K562 (cell line): ENCODE measurements around the gene BCO1. TPM values are rescaled to one million over a fixed set of nuclear protein-coding genes. Genes with fewer than 3 reads are reported as not detected.

ENCODE experiments used
- ATAC-seq: fragments of 200-7000 bp; cut with Tn5 transposase; 3 replicates; pipeline ENCODE4 v1.9.1; 2020; ENCODE audit warnings: moderate library complexity
- BruUV-seq: library from RNA; stranded (reverse); fragments of 400-500 nt; replicated peaks from 2 replicates; lab custom pipeline; 2021; lab: Mats Ljungman, UMichigan
- CTCF ChIA-PET: fragments of 300-600 bp; formaldehyde crosslinking; extraction: SDS; loops from one replicate; lab custom pipeline; 2021; ENCODE audit warnings: low intra/inter-chr PET ratio; lab: Yijun Ruan, JAX
- POLR2A ChIA-PET: fragments of 300-600, 350-650 bp; sonication (Branson Sonifier 250); formaldehyde crosslinking; extraction: SDS; loops from one replicate; lab custom pipeline; 2021; ENCODE audit warnings: antibody characterized with exemption, inconsistent platforms; lab: Yijun Ruan, JAX
- DNase-seq, 4 experiments: peaks; one replicate each; pipeline versions ENCODE4 v3.0.0 to v3.0.0-alpha.2; 2011 to 2018; ENCODE audit warnings: low spot score in 3 of 4, mixed read lengths in 3 of 4; ENCODE audit errors: extremely low read depth in 1 of 4
- FAIRE-seq: peaks from 2 replicates; lab custom pipeline; 2011; peaks lifted over from hg19 to GRCh38; lab: Jason Lieb, UNC
- H2AFZ ChIP-seq: 2 replicates; pipeline ENCODE4 v1.6.0; 2011; ENCODE audit warnings: low read depth, low read length, control low read depth, inconsistent platforms
- H3K27ac ChIP-seq: fragments of 200-600 bp; 3 replicates; pipeline ENCODE4 v1.8.0; 2011; ENCODE audit warnings: low read depth, mild to moderate bottlenecking, control low read depth, inconsistent platforms, low read length, moderate library complexity, mixed read lengths; ENCODE audit errors: extremely low read depth
- H3K27me3 ChIP-seq, 2 experiments: fragments of 300-600 bp in 1 of 2; 2 replicates in 1 of 2; 3 replicates in 1 of 2; pipeline versions ENCODE4 v1.6.0 to v1.8.0; 2011; ENCODE audit warnings: inconsistent platforms in 2 of 2, low read length in 2 of 2, mild to moderate bottlenecking in 1 of 2, mixed read lengths in 1 of 2, moderate library complexity in 1 of 2; ENCODE audit not compliant: control insufficient read depth in 2 of 2, insufficient read depth in 2 of 2
- H3K36me3 ChIP-seq: fragments of 300-600 bp; 3 replicates; pipeline ENCODE4 v1.8.0; 2011; ENCODE audit warnings: mild to moderate bottlenecking, low read length, inconsistent platforms; ENCODE audit not compliant: control insufficient read depth, insufficient read depth
- H3K4me1 ChIP-seq, 2 experiments: fragments of 200-600 bp in 1 of 2; replicated peaks in 1 of 2; 2 replicates in 1 of 2; 3 replicates in 1 of 2; pipeline versions ENCODE4 v1.5.1 to v1.8.0; 2011; ENCODE audit warnings: inconsistent platforms in 2 of 2, low read length in 2 of 2, mild to moderate bottlenecking in 1 of 2, mixed read lengths in 1 of 2, moderate library complexity in 1 of 2; ENCODE audit not compliant: control insufficient read depth in 2 of 2, insufficient read depth in 2 of 2
- H3K4me2 ChIP-seq: 2 replicates; pipeline ENCODE4 v1.6.1; 2011; ENCODE audit warnings: low read length, control low read depth, inconsistent platforms, mixed read lengths; ENCODE audit not compliant: insufficient read depth
- H3K4me3 ChIP-seq: fragments of 200-600 bp; sonication (generic), shearing (Covaris generic); 2 replicates; pipeline ENCODE4 v1.5.1; 2016; ENCODE audit warnings: control low read depth, inconsistent platforms
- H3K79me2 ChIP-seq: fragments of 200-600 bp; 3 replicates; pipeline ENCODE4 v1.8.0; 2011; ENCODE audit warnings: low read length, inconsistent platforms; ENCODE audit not compliant: control insufficient read depth, insufficient read depth
- H3K9ac ChIP-seq, 2 experiments: 2 replicates each; pipeline versions ENCODE4 v1.6.0 to v1.6.1; 2011; ENCODE audit warnings: low read depth in 2 of 2, low read length in 2 of 2, control low read depth in 1 of 2, inconsistent platforms in 1 of 2, mild to moderate bottlenecking in 1 of 2, mixed read lengths in 1 of 2; ENCODE audit not compliant: insufficient read depth in 1 of 2
- H3K9me1 ChIP-seq: one replicate; pipeline ENCODE4 v1.6.0; 2011; ENCODE audit warnings: inconsistent platforms, mild to moderate bottlenecking, low read length, moderate library complexity; ENCODE audit not compliant: control insufficient read depth, insufficient read depth
- H3K9me3 ChIP-seq: replicated peaks from 2 replicates; pipeline ENCODE4 v1.5.1; 2011; ENCODE audit warnings: low read depth, low read length, inconsistent platforms; ENCODE audit not compliant: control insufficient read depth, insufficient read depth
- H4K20me1 ChIP-seq: replicated peaks from 2 replicates; pipeline ENCODE4 v1.6.1; 2011; ENCODE audit warnings: low read length, inconsistent platforms, mixed read lengths; ENCODE audit not compliant: control insufficient read depth, insufficient read depth
- ASH1L ChIP-seq: fragments of 450-650 bp; IDR thresholded peaks from 2 replicates; pipeline ENCODE4 v1.6.1; 2018; ENCODE audit warnings: borderline replicate concordance, mild to moderate bottlenecking, low read depth; ENCODE audit not compliant: partially characterized antibody
- DNMT1 ChIP-seq: fragments of 450-650 bp; IDR thresholded peaks from 2 replicates; pipeline ENCODE4 v1.6.1; 2016; ENCODE audit warnings: antibody characterized with exemption, mild to moderate bottlenecking
- HEY1 ChIP-seq: fragments of 250-450 bp; sonication (Bioruptor Pico); IDR thresholded peaks from 2 replicates; pipeline ENCODE4 v1.5.0; 2020; ENCODE audit warnings: mild to moderate bottlenecking, moderate library complexity, borderline replicate concordance
- HIVEP1 ChIP-seq: fragments of 250-450 bp; sonication (Bioruptor Pico); IDR thresholded peaks from 2 replicates; pipeline ENCODE4 v1.4.0; 2020; ENCODE audit warnings: mild to moderate bottlenecking
- MBD2 ChIP-seq: sonication (generic); IDR thresholded peaks from 2 replicates; pipeline ENCODE4 v1.6.1; 2016; ENCODE audit warnings: low read depth, borderline replicate concordance
- SAFB2 ChIP-seq: fragments of 200-400 bp; formaldehyde crosslinking; IDR thresholded peaks from 2 replicates; pipeline ENCODE4 v1.6.1; 2018; ENCODE audit warnings: borderline replicate concordance, low read length, low read depth, moderate library complexity; ENCODE audit not compliant: severe bottlenecking
- ZNF165 ChIP-seq: fragments of 250-450 bp; sonication (Bioruptor Pico); IDR thresholded peaks from 2 replicates; pipeline ENCODE4 v1.4.0; 2020; ENCODE audit warnings: borderline replicate concordance
- WGBS: fragments of 100-300 bp; shearing (Covaris generic); methylation state at CpG from one replicate; pipeline ENCODE4 v1.1.6; 2016; ENCODE audit warnings: low coverage, mixed read lengths; ENCODE audit not compliant: insufficient coverage; ENCODE audit errors: missing lambda C conversion rate; 5-methylcytosine and 5-hydroxymethylcytosine counted together
- in situ Hi-C: fragments of 300-500 bp; cut with MboI; formaldehyde crosslinking; loops from 4 replicates; pipeline ENCODE4 v1.15.0; 2018; ENCODE audit warnings: inconsistent platforms, mixed read lengths
- intact Hi-C: fragments of 100-400 bp; cut with micrococcal nuclease; formaldehyde crosslinking; loops from 2 replicates; pipeline ENCODE4 v1.14.2; 2022
- polyA plus RNA-seq, 8 experiments: library from polyadenylated mRNA; depleted of rRNA in 4 of 8; stranded (reverse) in 5 of 8; unstranded in 3 of 8; fragments of >200 nt; fragmentation: Nextera tagmentation in 2 of 8; fragmentation: Illumina TruSeq in 1 of 8; extraction: Ambion mirVana in 2 of 8; extraction: Trizol in 1 of 8; gene quantifications; 2 replicates each; pipeline versions ENCODE4 v1.2.1 to v1.2.3, GENCODE V29; 2011 to 2014; ENCODE audit warnings: inconsistent platforms in 1 of 8, missing spikeins in 1 of 8
- total RNA-seq, 7 experiments: library from RNA; depleted of rRNA in 6 of 7; stranded (reverse); fragments of >200 nt in 6 of 7; fragmentation: Illumina TruSeq in 2 of 7; extraction: Trizol in 2 of 7; gene quantifications; 2 replicates each; pipeline versions ENCODE4 v1.2.1 to v1.2.3, GENCODE V29; 2011 to 2021; ENCODE audit warnings: low replicate concordance in 1 of 7
- TF ChIP-seq, protein P1 (sequence below), 3 experiments: IDR thresholded peaks in 2 of 3; conservative IDR thresholded peaks in 1 of 3; 2 replicates each; pipeline ENCODE4 v1.5.1; 2011 to 2012; ENCODE audit warnings: low read length in 3 of 3, mild to moderate bottlenecking in 3 of 3, control low read depth in 2 of 3, improper control_type of control experiment in 1 of 3, inconsistent platforms in 1 of 3, low read depth in 1 of 3, mixed read lengths in 1 of 3, moderate library complexity in 1 of 3; ENCODE audit not compliant: insufficient read depth in 2 of 3
- TF ChIP-seq, protein P2 (sequence below), 2 experiments: fragments of 450-650 bp in 1 of 2; sonication (generic) in 1 of 2; formaldehyde crosslinking; conservative IDR thresholded peaks; 2 replicates each; pipeline versions ENCODE4 v1.4.0 to v1.8.1; 2020 to 2022; ENCODE audit warnings: mild to moderate bottlenecking in 1 of 2, missing genetic modification reagents in 1 of 2
- TF ChIP-seq, protein P3 (sequence below): sonication (generic); formaldehyde crosslinking; IDR thresholded peaks from 2 replicates; pipeline ENCODE4 v1.8.0; 2022; ENCODE audit warnings: mild to moderate bottlenecking, missing genetic modification reagents
- TF ChIP-seq, protein P4 (sequence below): sonication (generic); formaldehyde crosslinking; IDR thresholded peaks from 2 replicates; pipeline ENCODE4 v1.8.0; 2022; ENCODE audit warnings: missing genetic modification reagents, mild to moderate bottlenecking, moderate library complexity, borderline replicate concordance
- TF ChIP-seq, protein P5 (sequence below): sonication (generic); formaldehyde crosslinking; IDR thresholded peaks from 2 replicates; pipeline ENCODE4 v1.8.1; 2023; ENCODE audit warnings: mild to moderate bottlenecking, missing genetic modification reagents

The BCO1 gene
- total and polyA plus RNA-seq, 9 of the 15 experiments (the other 6 are each of a cell fraction or from before 2014, with no cell fraction given): not detected

DNA sequence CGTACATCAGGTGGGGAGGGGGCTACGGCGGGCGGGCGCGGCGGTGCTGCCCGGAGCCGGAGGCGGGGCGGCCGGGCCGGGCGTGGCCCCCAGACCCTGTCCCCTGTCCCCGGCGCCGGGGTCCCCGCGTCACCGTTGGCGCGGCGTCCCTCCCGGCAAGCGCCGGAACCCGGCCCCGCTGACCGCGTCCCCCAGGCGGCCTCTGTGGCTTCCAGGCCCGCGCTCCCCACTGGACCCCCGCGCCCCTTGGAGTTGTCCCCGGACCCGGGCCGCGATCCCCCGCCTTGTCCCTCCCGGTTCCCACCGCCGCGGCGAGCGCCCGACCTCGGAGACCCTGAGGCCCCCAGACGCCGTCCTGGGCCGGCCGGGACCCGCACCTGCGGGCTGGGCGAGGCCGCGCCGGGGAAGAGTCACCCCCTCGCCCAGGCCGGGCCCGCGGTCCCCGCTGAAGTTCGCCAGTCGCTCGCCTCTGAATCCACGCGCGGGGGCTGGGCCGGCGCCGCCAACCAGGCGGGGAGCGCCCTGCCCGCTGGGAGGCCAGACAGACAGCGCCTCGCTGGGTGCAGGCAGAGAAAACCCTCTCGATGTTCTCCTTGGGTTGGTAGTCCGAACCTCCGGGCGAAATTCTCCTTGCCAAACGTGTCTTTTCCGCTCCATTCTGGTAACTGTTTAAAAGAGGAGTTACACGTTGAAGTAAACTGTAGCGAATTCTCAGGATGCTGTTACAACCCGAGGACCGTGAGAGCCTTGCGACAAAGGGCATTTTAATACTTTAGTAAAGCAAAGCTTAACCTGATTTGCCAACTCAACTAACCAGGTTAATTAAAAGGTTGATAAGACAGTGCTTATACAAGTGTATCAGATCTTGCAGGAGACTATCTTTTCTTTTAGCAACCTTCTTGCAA is 77.0 kb downstream of the BCO1 start (continued):
- no peak for TF ChIP-seq HIVEP1 (CRISPR knock-in tag)

DNA sequence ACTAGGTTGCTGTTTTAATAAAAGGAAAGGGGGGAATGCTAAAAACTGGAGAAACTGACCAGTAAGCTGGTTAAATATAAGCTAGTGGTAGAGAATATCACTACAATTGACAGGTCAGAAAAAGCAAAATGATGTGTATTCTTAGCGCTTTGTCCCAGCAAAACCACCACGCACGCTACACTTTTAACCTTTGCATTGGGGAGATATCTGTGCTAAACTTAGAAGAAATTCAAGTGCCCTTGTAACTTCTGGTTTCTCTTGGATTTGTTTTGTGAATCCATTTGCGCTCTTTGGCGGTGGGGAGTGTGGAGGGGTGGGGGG is 77.6 kb downstream of the BCO1 start:
- H3K4me3 ChIP-seq: peak overlapping the region; percentile 80
- H3K36me3 ChIP-seq: peaks cover 4% of the 10 kb centered on the region; the same call in 2 of the 3 replicates
- FAIRE-seq: no peak
- BruUV-seq: no TSS peak
- no peaks in the 10 kb centered on the region for H3K9me3 ChIP-seq
- CTCF ChIA-PET: no interaction called here
- POLR2A ChIA-PET: interaction anchor here (0.8 to 1.0 kb wide), 2 partner anchors 11 to 29 kb away, joined by 3 read pairs; no protein-coding TSS in a partner anchor
- 62% methylated on average over 5 of the region's 5 CpGs for WGBS
- H3K27me3 ChIP-seq: no peaks in the 10 kb centered on the region
- H3K4me2 ChIP-seq: peak overlapping the region; percentile 97
- peak overlapping the region in 1 of 2 experiments; percentile 82; a peak in 1 of 4 replicates for H3K9ac ChIP-seq
- in situ Hi-C loops: no loop called here
- H3K4me1 ChIP-seq: peaks cover 17 to 29% of the 10 kb centered on the region in 2 experiments
- H4K20me1 ChIP-seq: peaks cover 13% of the 10 kb centered on the region
- peaks cover 71% of the 10 kb centered on the region for H3K79me2 ChIP-seq
- ATAC-seq: no peak
- no peaks in the 10 kb centered on the region for H3K9me1 ChIP-seq
- intact Hi-C loops: no loop called here
- peak in 1 of 4 experiments; percentile 8 for DNase-seq
- H3K27ac ChIP-seq: no peak overlapping the region
- no peak overlapping the region for H2AFZ ChIP-seq
- TF ChIP-seq, protein P1, sequence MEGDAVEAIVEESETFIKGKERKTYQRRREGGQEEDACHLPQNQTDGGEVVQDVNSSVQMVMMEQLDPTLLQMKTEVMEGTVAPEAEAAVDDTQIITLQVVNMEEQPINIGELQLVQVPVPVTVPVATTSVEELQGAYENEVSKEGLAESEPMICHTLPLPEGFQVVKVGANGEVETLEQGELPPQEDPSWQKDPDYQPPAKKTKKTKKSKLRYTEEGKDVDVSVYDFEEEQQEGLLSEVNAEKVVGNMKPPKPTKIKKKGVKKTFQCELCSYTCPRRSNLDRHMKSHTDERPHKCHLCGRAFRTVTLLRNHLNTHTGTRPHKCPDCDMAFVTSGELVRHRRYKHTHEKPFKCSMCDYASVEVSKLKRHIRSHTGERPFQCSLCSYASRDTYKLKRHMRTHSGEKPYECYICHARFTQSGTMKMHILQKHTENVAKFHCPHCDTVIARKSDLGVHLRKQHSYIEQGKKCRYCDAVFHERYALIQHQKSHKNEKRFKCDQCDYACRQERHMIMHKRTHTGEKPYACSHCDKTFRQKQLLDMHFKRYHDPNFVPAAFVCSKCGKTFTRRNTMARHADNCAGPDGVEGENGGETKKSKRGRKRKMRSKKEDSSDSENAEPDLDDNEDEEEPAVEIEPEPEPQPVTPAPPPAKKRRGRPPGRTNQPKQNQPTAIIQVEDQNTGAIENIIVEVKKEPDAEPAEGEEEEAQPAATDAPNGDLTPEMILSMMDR (IDR thresholded peaks at IDR 0.05 in 2 of 3, conservative IDR thresholded peaks at IDR 0.05 in 1 of 3; ENCODE audit: insufficient read depth in 2 of 3, low read depth in 1 of 3, low read length in 3 of 3): 0 out of 6 replicates have a peak, but pooled peaks of 1 of the 3 experiments have one; percentile 2
- TF ChIP-seq, protein P2, sequence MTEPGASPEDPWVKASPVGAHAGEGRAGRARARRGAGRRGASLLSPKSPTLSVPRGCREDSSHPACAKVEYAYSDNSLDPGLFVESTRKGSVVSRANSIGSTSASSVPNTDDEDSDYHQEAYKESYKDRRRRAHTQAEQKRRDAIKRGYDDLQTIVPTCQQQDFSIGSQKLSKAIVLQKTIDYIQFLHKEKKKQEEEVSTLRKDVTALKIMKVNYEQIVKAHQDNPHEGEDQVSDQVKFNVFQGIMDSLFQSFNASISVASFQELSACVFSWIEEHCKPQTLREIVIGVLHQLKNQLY (CRISPR knock-in tag; conservative IDR thresholded peaks at IDR 0.05): no peak
- TF ChIP-seq, protein P3, sequence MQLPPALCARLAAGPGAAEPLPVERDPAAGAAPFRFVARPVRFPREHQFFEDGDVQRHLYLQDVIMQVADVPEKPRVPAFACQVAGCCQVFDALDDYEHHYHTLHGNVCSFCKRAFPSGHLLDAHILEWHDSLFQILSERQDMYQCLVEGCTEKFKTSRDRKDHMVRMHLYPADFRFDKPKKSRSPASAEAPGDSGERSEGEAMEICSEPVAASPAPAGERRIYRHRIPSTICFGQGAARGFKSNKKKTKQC (CRISPR knock-in tag): no peak
- no peak for TF ChIP-seq ASH1L
- TF ChIP-seq DNMT1: no peak
- no peak for TF ChIP-seq HEY1 (CRISPR knock-in tag)
- TF ChIP-seq SAFB2: no peak
- TF ChIP-seq, protein P4, sequence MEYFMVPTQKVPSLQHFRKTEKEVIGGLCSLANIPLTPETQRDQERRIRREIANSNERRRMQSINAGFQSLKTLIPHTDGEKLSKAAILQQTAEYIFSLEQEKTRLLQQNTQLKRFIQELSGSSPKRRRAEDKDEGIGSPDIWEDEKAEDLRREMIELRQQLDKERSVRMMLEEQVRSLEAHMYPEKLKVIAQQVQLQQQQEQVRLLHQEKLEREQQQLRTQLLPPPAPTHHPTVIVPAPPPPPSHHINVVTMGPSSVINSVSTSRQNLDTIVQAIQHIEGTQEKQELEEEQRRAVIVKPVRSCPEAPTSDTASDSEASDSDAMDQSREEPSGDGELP (CRISPR knock-in tag): no peak
- TF ChIP-seq MBD2: no peak
- TF ChIP-seq ZNF165 (CRISPR knock-in tag): no peak
- TF ChIP-seq, protein P5, sequence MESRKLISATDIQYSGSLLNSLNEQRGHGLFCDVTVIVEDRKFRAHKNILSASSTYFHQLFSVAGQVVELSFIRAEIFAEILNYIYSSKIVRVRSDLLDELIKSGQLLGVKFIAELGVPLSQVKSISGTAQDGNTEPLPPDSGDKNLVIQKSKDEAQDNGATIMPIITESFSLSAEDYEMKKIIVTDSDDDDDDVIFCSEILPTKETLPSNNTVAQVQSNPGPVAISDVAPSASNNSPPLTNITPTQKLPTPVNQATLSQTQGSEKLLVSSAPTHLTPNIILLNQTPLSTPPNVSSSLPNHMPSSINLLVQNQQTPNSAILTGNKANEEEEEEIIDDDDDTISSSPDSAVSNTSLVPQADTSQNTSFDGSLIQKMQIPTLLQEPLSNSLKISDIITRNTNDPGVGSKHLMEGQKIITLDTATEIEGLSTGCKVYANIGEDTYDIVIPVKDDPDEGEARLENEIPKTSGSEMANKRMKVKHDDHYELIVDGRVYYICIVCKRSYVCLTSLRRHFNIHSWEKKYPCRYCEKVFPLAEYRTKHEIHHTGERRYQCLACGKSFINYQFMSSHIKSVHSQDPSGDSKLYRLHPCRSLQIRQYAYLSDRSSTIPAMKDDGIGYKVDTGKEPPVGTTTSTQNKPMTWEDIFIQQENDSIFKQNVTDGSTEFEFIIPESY: 0 out of 2 replicates have a peak, but pooled peaks have one; percentile 48
